ENCODE results near the gene WNT2B. TPM values are rescaled to one million over a fixed set of nuclear protein-coding genes. Genes with fewer than 3 reads are reported as not detected.

Gene WNT2B
- total and polyA plus RNA-seq, 4 donors = 1.9 to 6.3 (median 4.1) TPM

GRCh38 chr1:112565800-112566199, 57.0 kb downstream of the WNT2B start:
- Histone ChIP-seq H3K27me3 (ENCODE audit: control insufficient read depth in 3 of 3, insufficient read depth in 3 of 3, low read length in 2 of 3) (no peaks in the 10 kb centered on the region), H3K9ac (ENCODE audit: insufficient read depth in 1 of 2, low read length in 2 of 2) (no peak overlapping the region), H3K9me3 (ENCODE audit: control insufficient read depth in 4 of 4, insufficient read depth in 3 of 4, low read length in 3 of 4) (no peaks in the 10 kb centered on the region), H3K27ac (ENCODE audit: low read depth in 1 of 2, low read length in 1 of 2) (no peak overlapping the region), H3K36me3 (ENCODE audit: control insufficient read depth in 4 of 4, insufficient read depth in 4 of 4, low read length in 4 of 4) (peaks cover 0 to 16% (median 6%) of the 10 kb centered on the region in 4 donors), H3K4me1 (ENCODE audit: control insufficient read depth in 5 of 5, insufficient read depth in 5 of 5, low read length in 5 of 5) (no peaks in the 10 kb centered on the region), H3K4me3 (no peak overlapping the region)
- DNase-seq (no peak), ATAC-seq (ENCODE audit: insufficient read depth, low FRiP score) (no peak)
- TF ChIP-seq CTCF (IDR thresholded peaks at IDR 0.05; ENCODE audit: control extremely low read depth, extremely low read depth) = no peak
- 96 to 100% methylated on average over 1 of the region's 1 CpG for WGBS, 2 donors

- ATAC-seq (ENCODE audit: insufficient read depth, low FRiP score) (no peak), DNase-seq (no peak)
- no peak overlapping the region for H3K4me3 ChIP-seq
- H3K4me1 ChIP-seq (ENCODE audit: control insufficient read depth in 5 of 5, insufficient read depth in 5 of 5, low read length in 5 of 5) = no peaks in the 10 kb centered on the region
- H3K9me3 ChIP-seq (ENCODE audit: control insufficient read depth in 4 of 4, insufficient read depth in 3 of 4, low read length in 3 of 4) = no peaks in the 10 kb centered on the region
- no peak overlapping the region for H3K9ac ChIP-seq (ENCODE audit: insufficient read depth in 1 of 2, low read length in 2 of 2)
- TF ChIP-seq CTCF (IDR thresholded peaks at IDR 0.05; ENCODE audit: control extremely low read depth, extremely low read depth) = no peak
- peaks cover 5 to 20% (median 14%) of the 10 kb centered on the region in 4 donors for H3K36me3 ChIP-seq (ENCODE audit: control insufficient read depth in 4 of 4, insufficient read depth in 4 of 4, low read length in 4 of 4)
- 94 to 96% methylated on average over 8 of the region's 8 CpGs for WGBS, 2 donors
- H3K27me3 ChIP-seq (ENCODE audit: control insufficient read depth in 3 of 3, insufficient read depth in 3 of 3, low read length in 2 of 3) = no peaks in the 10 kb centered on the region
- H3K27ac ChIP-seq (ENCODE audit: low read depth in 1 of 2, low read length in 1 of 2) = no peak overlapping the region
Measured at GRCh38 chr1:112575154-112575804, 66.5 kb downstream of the WNT2B start.

- WGBS, 2 donors = 97 to 99% methylated on average over 3 of the region's 3 CpGs
- H3K27ac ChIP-seq (ENCODE audit: low read depth in 1 of 2, low read length in 1 of 2) = no peak overlapping the region
- no peaks in the 10 kb centered on the region for H3K4me1 ChIP-seq (ENCODE audit: control insufficient read depth in 5 of 5, insufficient read depth in 5 of 5, low read length in 5 of 5)
- ATAC-seq (ENCODE audit: insufficient read depth, low FRiP score) = no peak
- no peak overlapping the region for H3K9ac ChIP-seq (ENCODE audit: insufficient read depth in 1 of 2, low read length in 2 of 2)
- DNase-seq = no peak
- H3K27me3 ChIP-seq (ENCODE audit: control insufficient read depth in 3 of 3, insufficient read depth in 3 of 3, low read length in 2 of 3) = no peaks in the 10 kb centered on the region
- peaks cover 5 to 21% (median 14%) of the 10 kb centered on the region in 4 donors for H3K36me3 ChIP-seq (ENCODE audit: control insufficient read depth in 4 of 4, insufficient read depth in 4 of 4, low read length in 4 of 4)
- H3K9me3 ChIP-seq (ENCODE audit: control insufficient read depth in 4 of 4, insufficient read depth in 3 of 4, low read length in 3 of 4) = no peaks in the 10 kb centered on the region
- H3K4me3 ChIP-seq = no peak overlapping the region
- no peak for TF ChIP-seq CTCF (IDR thresholded peaks at IDR 0.05; ENCODE audit: control extremely low read depth, extremely low read depth)
Measured at GRCh38 chr1:112576240-112576639, 67.5 kb downstream of the WNT2B start.

Other genes starting within 250 kb of the WNT2B start
- gene CTTNBP2NL, start 112.8 kb upstream of the WNT2B start, total RNA-seq = 10 to 100 TPM; 23.8 to 38.5 TPM
- gene CTTNBP2NL, start 112.8 kb upstream of the WNT2B start, polyA plus RNA-seq = 10 to 100 TPM in 1 of 2 donors, 1 to 10 TPM in 1; 9.0 to 10.1 TPM
- gene ST7L, start 110.2 kb downstream of the WNT2B start, total RNA-seq = 10 to 100 TPM; 21.5 to 36.1 TPM
- gene ST7L, start 110.2 kb downstream of the WNT2B start, polyA plus RNA-seq = 10 to 100 TPM in 1 of 2 donors, 1 to 10 TPM in 1; 8.4 to 12.9 TPM
- gene CAPZA1, start 110.9 kb downstream of the WNT2B start, total RNA-seq = 100 to 1,000 TPM; 105 to 167 TPM
- gene CAPZA1, start 110.9 kb downstream of the WNT2B start, polyA plus RNA-seq = 100 to 1,000 TPM in 1 of 2 donors, 10 to 100 TPM in 1; 72.3 to 106 TPM
- gene MOV10, start 165.7 kb downstream of the WNT2B start, total RNA-seq = 10 to 100 TPM; 37.7 to 51.3 TPM
- 10 to 100 TPM; 33.4 to 42.7 TPM for gene MOV10, start 165.7 kb downstream of the WNT2B start, polyA plus RNA-seq
- 100 to 1,000 TPM; 125 to 211 TPM for gene RHOC, start 198.2 kb downstream of the WNT2B start, total RNA-seq
- 100 to 1,000 TPM; 169 to 243 TPM for gene RHOC, start 198.2 kb downstream of the WNT2B start, polyA plus RNA-seq
- under 1 TPM in 1 of 2 donors, not detected in 1; 0.64 TPM for gene PPM1J, start 206.4 kb downstream of the WNT2B start, total RNA-seq
- gene PPM1J, start 206.4 kb downstream of the WNT2B start, polyA plus RNA-seq = under 1 TPM; 0.45 to 0.92 TPM